Esophagus muscularis mucosa (tissue), 4 donors: Measurements from ENCODE around the gene CLDN24. TPM values are rescaled to one million over a fixed set of nuclear protein-coding genes. Genes with fewer than 3 reads are reported as not detected.

Experiments
- DNase-seq: peaks from one replicate; pipeline ENCODE4 v3.0.0-alpha.2; 2017; ENCODE audit errors: extremely low spot score
- H3K27ac ChIP-seq, 4 donors: fragments of 200-600 bp; sonication (generic); replicated peaks in 1 of 4; 1 replicate in 3 of 4; 2 replicates in 1 of 4; pipeline ENCODE4 v1.5.1; 2016 to 2019; ENCODE audit warnings: mild to moderate bottlenecking in 1 of 4
- H3K27me3 ChIP-seq, 4 donors: fragments of 200-600 bp; sonication (generic); one replicate each; pipeline versions ENCODE4 v1.5.1 to v1.6.0; 2016 to 2019
- H3K36me3 ChIP-seq, 4 donors: fragments of 200-600 bp; sonication (generic); one replicate each; pipeline ENCODE4 v1.5.1; 2016 to 2019
- H3K4me1 ChIP-seq, 4 donors: fragments of 200-600 bp; sonication (generic); one replicate each; pipeline ENCODE4 v1.5.1; 2016 to 2019
- H3K4me3 ChIP-seq, 4 donors: fragments of 200-600 bp; sonication (generic); 1 replicate in 2 of 4; 2 replicates in 2 of 4; pipeline ENCODE4 v1.5.1; 2016 to 2019; ENCODE audit warnings: mild to moderate bottlenecking in 4 of 4, moderate library complexity in 1 of 4
- H3K9me3 ChIP-seq, 4 donors: fragments of 200-600 bp; sonication (generic); 1 replicate in 3 of 4; 2 replicates in 1 of 4; pipeline ENCODE4 v1.5.1; 2016 to 2019
- EP300 ChIP-seq: sonication (generic); formaldehyde crosslinking; IDR thresholded peaks from one replicate; pipeline ENCODE4 v1.6.1; 2017; ENCODE audit warnings: antibody characterized with exemption
- POLR2A ChIP-seq: fragments of 450-650 bp; IDR thresholded peaks from one replicate; pipeline ENCODE4 v1.6.1; 2017; ENCODE audit warnings: antibody characterized with exemption, moderate library complexity, mild to moderate bottlenecking, low read depth
- POLR2AphosphoS5 ChIP-seq, 2 donors: sonication (generic); formaldehyde crosslinking; IDR thresholded peaks; one replicate each; pipeline ENCODE4 v1.6.1; 2017; ENCODE audit warnings: antibody characterized with exemption in 2 of 2
- WGBS: methylation state at CpG from one replicate; pipeline ENCODE4 v1.1.5; 2018; 5-methylcytosine and 5-hydroxymethylcytosine counted together
- intact Hi-C: fragments of 100-400 bp; cut with DNase I; formaldehyde crosslinking; loops from one replicate; pipeline ENCODE4 v1.15.1; 2023
- total RNA-seq, 4 donors: library from RNA; depleted of rRNA; stranded (reverse); fragments of >200 nt; gene quantifications; one replicate each; pipeline versions ENCODE4 v1.1.0 to v1.2.1, GENCODE V29; 2016
- TF ChIP-seq, protein P1 (sequence below), 3 experiments: fragments of 200-600 bp in 2 of 3; fragments of 450-650 bp in 1 of 3; sonication (generic) in 2 of 3; IDR thresholded peaks; one replicate each; pipeline ENCODE4 v1.5.1; 2017 to 2019; ENCODE audit warnings: antibody characterized with exemption in 3 of 3, mild to moderate bottlenecking in 2 of 3, moderate library complexity in 1 of 3

Gene CLDN24
- total RNA-seq, 4 donors from 2014 or later: not detected

DNA sequence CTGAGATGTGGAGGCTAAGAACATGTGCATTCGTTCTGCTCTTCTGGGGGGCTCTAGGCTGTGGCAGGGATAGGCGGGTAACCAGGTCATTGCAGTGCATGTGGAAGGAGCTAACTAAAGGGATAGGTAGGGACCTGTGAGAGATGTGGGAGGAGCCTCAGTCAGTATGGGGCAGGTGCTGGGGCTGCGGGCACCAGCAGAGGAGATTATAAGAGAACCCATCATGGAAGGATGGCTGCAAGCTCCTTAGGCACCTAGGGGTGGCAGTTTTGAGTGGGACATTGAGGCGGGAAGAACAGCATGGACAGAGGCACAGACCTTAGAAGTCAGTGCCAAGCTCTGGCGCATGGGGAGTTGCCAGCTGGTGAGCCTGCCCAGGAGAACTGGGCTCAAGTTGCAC, 9.4 kb downstream of the CLDN24 start:
- no peak for TF ChIP-seq EP300
- Histone ChIP-seq H3K27me3 (no peaks in the 10 kb centered on the region), H3K9me3 (no peaks in the 10 kb centered on the region), H3K36me3 (peaks cover 23 to 49% (median 44%) of the 10 kb centered on the region in 4 donors), H3K27ac (no peak overlapping the region), H3K4me3 (no peak overlapping the region), H3K4me1 (no peaks in the 10 kb centered on the region)
- DNase-seq: no peak
- WGBS: 98% methylated on average over 5 of the region's 5 CpGs
- intact Hi-C loops: no loop called here

DNA sequence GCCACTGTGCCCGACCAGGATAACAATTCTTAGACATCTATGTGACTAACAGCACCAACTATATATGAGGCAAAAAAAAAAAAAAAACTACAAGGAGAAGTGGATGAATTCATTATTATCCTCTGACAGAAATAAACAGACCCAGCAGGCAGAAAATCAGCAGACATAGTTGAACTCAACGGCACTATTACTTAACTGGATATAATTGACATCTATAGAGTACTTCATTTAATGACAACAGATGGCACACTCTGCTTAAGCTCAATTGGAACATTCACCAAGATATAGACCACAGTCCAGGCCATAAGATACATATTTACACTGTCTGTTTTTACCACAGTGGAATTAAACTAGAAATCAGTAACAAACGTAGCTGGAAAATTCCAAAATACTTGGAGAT, 15.4 kb downstream of the CLDN24 start:
- no peak for TF ChIP-seq POLR2A
- no peak for TF ChIP-seq EP300
- TF ChIP-seq POLR2AphosphoS5 (IDR thresholded peaks at IDR 0.05): no peak
- TF ChIP-seq, protein P1, sequence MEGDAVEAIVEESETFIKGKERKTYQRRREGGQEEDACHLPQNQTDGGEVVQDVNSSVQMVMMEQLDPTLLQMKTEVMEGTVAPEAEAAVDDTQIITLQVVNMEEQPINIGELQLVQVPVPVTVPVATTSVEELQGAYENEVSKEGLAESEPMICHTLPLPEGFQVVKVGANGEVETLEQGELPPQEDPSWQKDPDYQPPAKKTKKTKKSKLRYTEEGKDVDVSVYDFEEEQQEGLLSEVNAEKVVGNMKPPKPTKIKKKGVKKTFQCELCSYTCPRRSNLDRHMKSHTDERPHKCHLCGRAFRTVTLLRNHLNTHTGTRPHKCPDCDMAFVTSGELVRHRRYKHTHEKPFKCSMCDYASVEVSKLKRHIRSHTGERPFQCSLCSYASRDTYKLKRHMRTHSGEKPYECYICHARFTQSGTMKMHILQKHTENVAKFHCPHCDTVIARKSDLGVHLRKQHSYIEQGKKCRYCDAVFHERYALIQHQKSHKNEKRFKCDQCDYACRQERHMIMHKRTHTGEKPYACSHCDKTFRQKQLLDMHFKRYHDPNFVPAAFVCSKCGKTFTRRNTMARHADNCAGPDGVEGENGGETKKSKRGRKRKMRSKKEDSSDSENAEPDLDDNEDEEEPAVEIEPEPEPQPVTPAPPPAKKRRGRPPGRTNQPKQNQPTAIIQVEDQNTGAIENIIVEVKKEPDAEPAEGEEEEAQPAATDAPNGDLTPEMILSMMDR (IDR thresholded peaks at IDR 0.05): no peak
- peaks cover 0 to 16% (median 5%) of the 10 kb centered on the region in 4 donors for H3K36me3 ChIP-seq
- H3K27me3 ChIP-seq: no peaks in the 10 kb centered on the region
- H3K4me3 ChIP-seq: no peak overlapping the region
- 91% methylated on average over 3 of the region's 3 CpGs for WGBS
- no peak overlapping the region for H3K27ac ChIP-seq
- DNase-seq: no peak
- intact Hi-C loops: no loop called here
- H3K9me3 ChIP-seq: no peaks in the 10 kb centered on the region
- no peaks in the 10 kb centered on the region for H3K4me1 ChIP-seq

GRCh38 chr4:183304538-183304937, 17.7 kb downstream of the CLDN24 start:
- WGBS: 100% methylated on average over 2 of the region's 2 CpGs
- H3K27ac ChIP-seq: no peak overlapping the region
- intact Hi-C loops: no loop called here
- H3K9me3 ChIP-seq: no peaks in the 10 kb centered on the region
- DNase-seq: no peak
- peaks cover 0 to 16% (median 5%) of the 10 kb centered on the region in 4 donors for H3K36me3 ChIP-seq
- TF ChIP-seq POLR2A (no peak), POLR2AphosphoS5 (IDR thresholded peaks at IDR 0.05) (no peak), EP300 (no peak)
- TF ChIP-seq, protein P1 (IDR thresholded peaks at IDR 0.05): no peak
- H3K27me3 ChIP-seq: no peaks in the 10 kb centered on the region
- H3K4me3 ChIP-seq: no peak overlapping the region
- no peaks in the 10 kb centered on the region for H3K4me1 ChIP-seq

GRCh38 chr4:183304067-183304466, 18.2 kb downstream of the CLDN24 start:
- Histone ChIP-seq H3K27me3 (no peaks in the 10 kb centered on the region), H3K27ac (no peak overlapping the region), H3K4me1 (no peaks in the 10 kb centered on the region), H3K36me3 (peaks cover 0 to 16% (median 7%) of the 10 kb centered on the region in 4 donors), H3K9me3 (no peaks in the 10 kb centered on the region), H3K4me3 (no peak overlapping the region)
- TF ChIP-seq, protein P1 (IDR thresholded peaks at IDR 0.05): no peak
- TF ChIP-seq EP300 (no peak), POLR2A (no peak), POLR2AphosphoS5 (IDR thresholded peaks at IDR 0.05) (no peak)
- WGBS: 99% methylated on average over 4 of the region's 4 CpGs
- intact Hi-C loops: no loop called here
- DNase-seq: no peak

- Histone ChIP-seq H3K27me3 (no peaks in the 10 kb centered on the region), H3K9me3 (no peaks in the 10 kb centered on the region), H3K4me3 (no peak overlapping the region), H3K4me1 (no peaks in the 10 kb centered on the region), H3K27ac (no peak overlapping the region), H3K36me3 (peaks cover 0 to 18% (median 8%) of the 10 kb centered on the region in 4 donors)
- intact Hi-C loops: no loop called here
- TF ChIP-seq EP300 (no peak), POLR2A (no peak), POLR2AphosphoS5 (IDR thresholded peaks at IDR 0.05) (no peak)
- TF ChIP-seq, protein P1 (IDR thresholded peaks at IDR 0.05): no peak
- DNase-seq: no peak
- WGBS: 88% methylated on average over 4 of the region's 4 CpGs
Observed at GRCh38 chr4:183303301-183303700, 18.9 kb downstream of the CLDN24 start.
